ENCODE data around the gene FBXL19. TPM values are rescaled to one million over a fixed set of nuclear protein-coding genes. Genes with fewer than 3 reads are reported as not detected.

Gene FBXL19
- total RNA-seq, 2 experiments from 2014 or later = 16.1 to 34.8 TPM

- H3K27ac ChIP-seq (ENCODE audit: low read depth, low read length, poor library complexity, severe bottlenecking) = no peak overlapping the region
- no peak for TF ChIP-seq EZH2phosphoT487 (IDR thresholded peaks at IDR 0.05; ENCODE audit: borderline replicate concordance, low read depth, low read length)
- TF ChIP-seq, protein P1, sequence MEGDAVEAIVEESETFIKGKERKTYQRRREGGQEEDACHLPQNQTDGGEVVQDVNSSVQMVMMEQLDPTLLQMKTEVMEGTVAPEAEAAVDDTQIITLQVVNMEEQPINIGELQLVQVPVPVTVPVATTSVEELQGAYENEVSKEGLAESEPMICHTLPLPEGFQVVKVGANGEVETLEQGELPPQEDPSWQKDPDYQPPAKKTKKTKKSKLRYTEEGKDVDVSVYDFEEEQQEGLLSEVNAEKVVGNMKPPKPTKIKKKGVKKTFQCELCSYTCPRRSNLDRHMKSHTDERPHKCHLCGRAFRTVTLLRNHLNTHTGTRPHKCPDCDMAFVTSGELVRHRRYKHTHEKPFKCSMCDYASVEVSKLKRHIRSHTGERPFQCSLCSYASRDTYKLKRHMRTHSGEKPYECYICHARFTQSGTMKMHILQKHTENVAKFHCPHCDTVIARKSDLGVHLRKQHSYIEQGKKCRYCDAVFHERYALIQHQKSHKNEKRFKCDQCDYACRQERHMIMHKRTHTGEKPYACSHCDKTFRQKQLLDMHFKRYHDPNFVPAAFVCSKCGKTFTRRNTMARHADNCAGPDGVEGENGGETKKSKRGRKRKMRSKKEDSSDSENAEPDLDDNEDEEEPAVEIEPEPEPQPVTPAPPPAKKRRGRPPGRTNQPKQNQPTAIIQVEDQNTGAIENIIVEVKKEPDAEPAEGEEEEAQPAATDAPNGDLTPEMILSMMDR (conservative IDR thresholded peaks at IDR 0.05; ENCODE audit: low read length) = no peak
- POLR2A ChIA-PET = no interaction called here
- peaks cover 83% of the 10 kb centered on the region for H3K36me3 ChIP-seq (ENCODE audit: insufficient read depth, low read length)
- no peak for DNase-seq (ENCODE audit: low spot score)
- no peaks in the 10 kb centered on the region for H3K79me2 ChIP-seq (ENCODE audit: insufficient read depth, low read depth, low read length)
- no peaks in the 10 kb centered on the region for H3K4me1 ChIP-seq (ENCODE audit: insufficient read depth, low read length, poor library complexity, severe bottlenecking)
- H2AFZ ChIP-seq (ENCODE audit: low read length) = no peak overlapping the region
- H4K20me1 ChIP-seq (ENCODE audit: insufficient read depth, low read length) = no peaks in the 10 kb centered on the region
- CTCF ChIA-PET (ENCODE audit: unreplicated experiment) = interaction anchor here (0.5 kb wide), 1 partner anchor 12 kb away, joined by 4 read pairs; no protein-coding TSS in a partner anchor
- no peaks in the 10 kb centered on the region for H3K9me2 ChIP-seq (ENCODE audit: insufficient read depth, low read length)
- H3K4me2 ChIP-seq (ENCODE audit: low read length) = no peak overlapping the region
- intact Hi-C loops (cut with micrococcal nuclease; ENCODE audit: unreplicated experiment) = loop anchor here (10.0 kb wide), 1 partner anchor 312 kb away; no protein-coding TSS in a partner anchor
- H3K4me3 ChIP-seq (ENCODE audit: low read depth, low read length, poor library complexity, severe bottlenecking) = no peak overlapping the region
- no peaks in the 10 kb centered on the region for H3K9me3 ChIP-seq (ENCODE audit: low read length)
- no TSS peak for BruUV-seq (replicated peaks)
Measured at GRCh38 chr16:30982548-30983288, 59.3 kb downstream of the FBXL19 start.

DNA sequence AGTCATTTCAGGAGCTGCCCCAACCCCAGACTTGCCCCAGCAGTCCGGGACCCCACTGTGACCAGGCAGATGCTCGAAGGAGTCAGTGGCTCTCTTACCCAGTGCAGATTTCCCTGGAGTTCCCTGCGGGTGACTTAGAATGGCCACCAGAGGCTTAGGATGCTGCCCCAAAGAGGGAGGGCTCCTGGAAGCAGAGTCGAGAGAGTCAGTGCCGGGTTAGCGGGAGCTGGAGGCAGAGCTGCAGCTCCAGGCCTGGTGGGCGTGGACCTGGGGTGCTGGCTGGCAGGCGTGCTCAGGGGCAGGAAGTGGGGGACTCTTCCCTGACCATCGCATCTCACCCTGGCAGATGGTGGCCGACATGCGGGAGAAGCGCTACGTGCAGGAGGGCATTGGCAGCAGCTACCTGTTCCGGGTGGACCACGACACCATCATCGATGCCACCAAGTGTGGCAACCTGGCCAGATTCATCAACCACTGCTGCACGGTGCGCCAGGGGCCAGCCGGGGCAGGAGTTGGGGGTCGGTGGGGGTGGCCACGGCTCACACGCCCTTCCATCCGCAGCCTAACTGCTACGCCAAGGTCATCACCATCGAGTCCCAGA is 60.0 kb downstream of the FBXL19 start:
- ChIA-PET CTCF (ENCODE audit: unreplicated experiment) (interaction anchor here (0.5 kb wide), 1 partner anchor 11 kb away, joined by 4 read pairs; no protein-coding TSS in a partner anchor), POLR2A (interaction anchor here (1.1 kb wide), 1 partner anchor 134 kb away, joined by 6 read pairs; the partner anchor contains the start of gene KAT8)

More for the DNA sequence above, 60.0 kb downstream of the FBXL19 start:
- no peaks in the 10 kb centered on the region for H3K79me2 ChIP-seq (ENCODE audit: insufficient read depth, low read depth, low read length)
- no peak overlapping the region for H3K4me2 ChIP-seq (ENCODE audit: low read length)
- no peaks in the 10 kb centered on the region for H3K4me1 ChIP-seq (ENCODE audit: insufficient read depth, low read length, poor library complexity, severe bottlenecking)
- H3K9me3 ChIP-seq (ENCODE audit: low read length) = no peaks in the 10 kb centered on the region
- BruUV-seq (replicated peaks) = no TSS peak
- TF ChIP-seq EZH2phosphoT487 (IDR thresholded peaks at IDR 0.05; ENCODE audit: borderline replicate concordance, low read depth, low read length) = no peak
- TF ChIP-seq, protein P1 (conservative IDR thresholded peaks at IDR 0.05; ENCODE audit: low read length) = no peak
- H3K4me3 ChIP-seq (ENCODE audit: low read depth, low read length, poor library complexity, severe bottlenecking) = no peak overlapping the region
- intact Hi-C loops (cut with micrococcal nuclease; ENCODE audit: unreplicated experiment) = loop anchor here (10.0 kb wide), 1 partner anchor 311 kb away; no protein-coding TSS in a partner anchor
- H3K27ac ChIP-seq (ENCODE audit: low read depth, low read length, poor library complexity, severe bottlenecking) = no peak overlapping the region
- H3K9me2 ChIP-seq (ENCODE audit: insufficient read depth, low read length) = no peaks in the 10 kb centered on the region
- H2AFZ ChIP-seq (ENCODE audit: low read length) = no peak overlapping the region
- no peaks in the 10 kb centered on the region for H4K20me1 ChIP-seq (ENCODE audit: insufficient read depth, low read length)
- DNase-seq (ENCODE audit: low spot score) = no peak
- peaks cover 77% of the 10 kb centered on the region for H3K36me3 ChIP-seq (ENCODE audit: insufficient read depth, low read length)

Data from OCI-LY7 (cell line).